WTC11 (cell line): ENCODE data around the gene NEFH. TPM values are rescaled to one million over a fixed set of nuclear protein-coding genes. Genes with fewer than 3 reads are reported as not detected.

Source experiments
- CREM ChIP-seq: sonication (generic); formaldehyde crosslinking; IDR thresholded peaks from 2 replicates; pipeline ENCODE4 v1.8.1; 2022; ENCODE audit warnings: mild to moderate bottlenecking, missing genetic modification reagents, moderate library complexity
- FOXK1 ChIP-seq: sonication (generic); formaldehyde crosslinking; IDR thresholded peaks from 2 replicates; pipeline ENCODE4 v1.8.0; 2022; ENCODE audit warnings: mild to moderate bottlenecking, moderate library complexity, missing genetic modification reagents
- JUN ChIP-seq: sonication (generic); formaldehyde crosslinking; IDR thresholded peaks from 2 replicates; pipeline ENCODE4 v1.8.0; 2023; ENCODE audit warnings: mild to moderate bottlenecking, missing genetic modification reagents
- NFATC4 ChIP-seq: fragments of 250-450 bp; sonication (Bioruptor Pico); IDR thresholded peaks from 2 replicates; pipeline ENCODE4 v1.9.0; 2021; ENCODE audit warnings: mild to moderate bottlenecking
- NFYB ChIP-seq: sonication (generic); formaldehyde crosslinking; conservative IDR thresholded peaks from 2 replicates; pipeline ENCODE4 v1.8.0; 2022; ENCODE audit warnings: low read depth, missing genetic modification reagents
- NR2C2 ChIP-seq: sonication (generic); formaldehyde crosslinking; IDR thresholded peaks from 2 replicates; pipeline ENCODE4 v1.8.0; 2022; ENCODE audit warnings: mild to moderate bottlenecking, missing genetic modification reagents
- NR3C1 ChIP-seq: sonication (generic); formaldehyde crosslinking; conservative IDR thresholded peaks from 2 replicates; pipeline ENCODE4 v1.8.1; 2023; ENCODE audit warnings: low read depth, mild to moderate bottlenecking, missing genetic modification reagents
- RORB ChIP-seq: fragments of 250-450 bp; sonication (Bioruptor Pico); IDR thresholded peaks from 2 replicates; pipeline ENCODE4 v1.9.0; 2021; ENCODE audit warnings: mild to moderate bottlenecking
- SMAD3 ChIP-seq: sonication (generic); formaldehyde crosslinking; IDR thresholded peaks from 2 replicates; pipeline ENCODE4 v1.8.0; 2022; ENCODE audit warnings: missing genetic modification reagents, mild to moderate bottlenecking, borderline replicate concordance
- SMAD4 ChIP-seq: sonication (generic); formaldehyde crosslinking; IDR thresholded peaks from 2 replicates; pipeline ENCODE4 v1.8.0; 2022; ENCODE audit warnings: mild to moderate bottlenecking, missing genetic modification reagents
- SOX15 ChIP-seq: fragments of 250-450 bp; sonication (Bioruptor Pico); IDR thresholded peaks from 2 replicates; pipeline ENCODE4 v1.9.0; 2021; ENCODE audit warnings: mild to moderate bottlenecking
- SP1 ChIP-seq: sonication (generic); formaldehyde crosslinking; conservative IDR thresholded peaks from 2 replicates; pipeline ENCODE4 v1.8.1; 2022; ENCODE audit warnings: missing genetic modification reagents
- TP53 ChIP-seq: sonication (generic); formaldehyde crosslinking; IDR thresholded peaks from 2 replicates; pipeline ENCODE4 v1.8.1; 2023; ENCODE audit warnings: mild to moderate bottlenecking, missing genetic modification reagents
- ZBTB21 ChIP-seq: sonication (generic); formaldehyde crosslinking; IDR thresholded peaks from 2 replicates; pipeline ENCODE4 v1.8.1; 2023; ENCODE audit warnings: mild to moderate bottlenecking, missing genetic modification reagents, borderline replicate concordance
- ZNF232 ChIP-seq: sonication (generic); formaldehyde crosslinking; IDR thresholded peaks from 2 replicates; pipeline ENCODE4 v1.8.0; 2022; ENCODE audit warnings: mild to moderate bottlenecking, missing genetic modification reagents
- total RNA-seq: library from RNA; stranded (reverse); gene quantifications from 3 replicates; pipeline ENCODE4 v1.2.3, GENCODE V29; 2021
- TF ChIP-seq, protein P1 (sequence below): sonication (generic); formaldehyde crosslinking; IDR thresholded peaks from 2 replicates; pipeline ENCODE4 v1.8.0; 2023; ENCODE audit warnings: missing genetic modification reagents, mild to moderate bottlenecking, borderline replicate concordance
- TF ChIP-seq, protein P2 (sequence below): sonication (generic); formaldehyde crosslinking; IDR thresholded peaks from 2 replicates; pipeline ENCODE4 v1.8.1; 2023; ENCODE audit warnings: mild to moderate bottlenecking, missing genetic modification reagents, borderline replicate concordance
- TF ChIP-seq, protein P3 (sequence below): sonication (generic); formaldehyde crosslinking; IDR thresholded peaks from 2 replicates; pipeline ENCODE4 v1.8.1; 2022; ENCODE audit warnings: missing genetic modification reagents, borderline replicate concordance
- TF ChIP-seq, protein P4 (sequence below): sonication (generic); formaldehyde crosslinking; IDR thresholded peaks from 2 replicates; pipeline ENCODE4 v1.8.0; 2022; ENCODE audit warnings: mild to moderate bottlenecking, missing genetic modification reagents
- TF ChIP-seq, protein P5 (sequence below): fragments of 250-450 bp; sonication (Bioruptor Pico); IDR thresholded peaks from 2 replicates; pipeline ENCODE4 v2.1.2; 2022; ENCODE audit warnings: mild to moderate bottlenecking, moderate library complexity
- TF ChIP-seq, protein P6 (sequence below): sonication (generic); formaldehyde crosslinking; IDR thresholded peaks from 2 replicates; pipeline ENCODE4 v1.8.0; 2022; ENCODE audit warnings: missing genetic modification reagents
- TF ChIP-seq, protein P7 (sequence below): sonication (generic); formaldehyde crosslinking; IDR thresholded peaks from 2 replicates; pipeline ENCODE4 v1.8.1; 2023; ENCODE audit warnings: mild to moderate bottlenecking, missing genetic modification reagents, moderate library complexity

The NEFH gene
- total RNA-seq, 1 experiment from 2014 or later: 2.6 TPM

DNA sequence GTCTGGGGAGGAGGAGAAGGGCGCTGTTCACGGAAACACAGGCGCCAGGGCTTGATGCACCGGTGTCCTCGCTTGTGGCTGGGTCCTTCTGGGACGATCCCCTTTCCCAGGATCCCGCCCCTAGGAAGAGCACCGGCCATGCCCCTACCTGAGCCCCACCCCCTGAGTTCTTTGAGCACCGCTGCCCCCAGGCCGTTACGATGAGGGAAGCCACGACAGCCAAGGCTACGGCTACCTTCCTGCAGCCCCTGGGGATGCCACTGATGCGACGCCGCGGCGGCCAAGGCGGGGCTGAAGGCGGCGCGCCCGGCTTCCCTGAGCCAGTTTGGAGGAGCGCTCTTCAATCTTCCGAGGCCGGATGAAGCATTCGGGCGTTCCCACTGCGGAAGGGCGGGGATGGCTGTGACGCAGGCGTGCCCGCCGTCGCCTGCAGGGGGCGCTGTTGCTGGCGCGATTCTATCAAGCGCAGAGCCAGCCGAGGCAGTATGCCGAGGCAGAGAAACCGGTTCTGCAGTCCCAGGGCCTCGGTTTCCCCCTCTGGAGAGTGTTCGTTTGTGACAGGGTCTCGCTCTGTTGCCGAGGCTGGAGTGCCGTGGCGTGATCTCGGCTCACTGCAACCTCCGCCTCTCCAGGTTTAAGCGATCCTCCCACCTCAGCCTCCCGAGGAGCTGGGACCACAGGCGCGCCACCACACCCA, 9.7 kb upstream of the NEFH start (continued):
- TF ChIP-seq, protein P1, sequence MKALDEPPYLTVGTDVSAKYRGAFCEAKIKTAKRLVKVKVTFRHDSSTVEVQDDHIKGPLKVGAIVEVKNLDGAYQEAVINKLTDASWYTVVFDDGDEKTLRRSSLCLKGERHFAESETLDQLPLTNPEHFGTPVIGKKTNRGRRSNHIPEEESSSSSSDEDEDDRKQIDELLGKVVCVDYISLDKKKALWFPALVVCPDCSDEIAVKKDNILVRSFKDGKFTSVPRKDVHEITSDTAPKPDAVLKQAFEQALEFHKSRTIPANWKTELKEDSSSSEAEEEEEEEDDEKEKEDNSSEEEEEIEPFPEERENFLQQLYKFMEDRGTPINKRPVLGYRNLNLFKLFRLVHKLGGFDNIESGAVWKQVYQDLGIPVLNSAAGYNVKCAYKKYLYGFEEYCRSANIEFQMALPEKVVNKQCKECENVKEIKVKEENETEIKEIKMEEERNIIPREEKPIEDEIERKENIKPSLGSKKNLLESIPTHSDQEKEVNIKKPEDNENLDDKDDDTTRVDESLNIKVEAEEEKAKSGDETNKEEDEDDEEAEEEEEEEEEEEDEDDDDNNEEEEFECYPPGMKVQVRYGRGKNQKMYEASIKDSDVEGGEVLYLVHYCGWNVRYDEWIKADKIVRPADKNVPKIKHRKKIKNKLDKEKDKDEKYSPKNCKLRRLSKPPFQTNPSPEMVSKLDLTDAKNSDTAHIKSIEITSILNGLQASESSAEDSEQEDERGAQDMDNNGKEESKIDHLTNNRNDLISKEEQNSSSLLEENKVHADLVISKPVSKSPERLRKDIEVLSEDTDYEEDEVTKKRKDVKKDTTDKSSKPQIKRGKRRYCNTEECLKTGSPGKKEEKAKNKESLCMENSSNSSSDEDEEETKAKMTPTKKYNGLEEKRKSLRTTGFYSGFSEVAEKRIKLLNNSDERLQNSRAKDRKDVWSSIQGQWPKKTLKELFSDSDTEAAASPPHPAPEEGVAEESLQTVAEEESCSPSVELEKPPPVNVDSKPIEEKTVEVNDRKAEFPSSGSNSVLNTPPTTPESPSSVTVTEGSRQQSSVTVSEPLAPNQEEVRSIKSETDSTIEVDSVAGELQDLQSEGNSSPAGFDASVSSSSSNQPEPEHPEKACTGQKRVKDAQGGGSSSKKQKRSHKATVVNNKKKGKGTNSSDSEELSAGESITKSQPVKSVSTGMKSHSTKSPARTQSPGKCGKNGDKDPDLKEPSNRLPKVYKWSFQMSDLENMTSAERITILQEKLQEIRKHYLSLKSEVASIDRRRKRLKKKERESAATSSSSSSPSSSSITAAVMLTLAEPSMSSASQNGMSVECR (CRISPR knock-in tag): peak; percentile 51; the same call in 1 of the 2 replicates
- TF ChIP-seq SP1 (peak; percentile 77), SMAD4 (no peak), JUN (CRISPR knock-in tag) (no peak), TP53 (CRISPR knock-in tag) (no peak), ZNF232 (CRISPR knock-in tag) (0 out of 2 replicates have a peak, but pooled peaks have one; percentile 26), RORB (CRISPR knock-in tag) (no peak), NFYB (CRISPR knock-in tag) (no peak), NR2C2 (CRISPR knock-in tag) (no peak), NR3C1 (CRISPR knock-in tag) (no peak), NFATC4 (CRISPR knock-in tag) (no peak), ZBTB21 (peak; percentile 42; the same call in 1 of the 2 replicates), FOXK1 (0 out of 2 replicates have a peak, but pooled peaks have one; percentile 57), SMAD3 (no peak), CREM (CRISPR knock-in tag) (peak; percentile 88; the same call in 1 of the 2 replicates), SOX15 (no peak)
- TF ChIP-seq, protein P2, sequence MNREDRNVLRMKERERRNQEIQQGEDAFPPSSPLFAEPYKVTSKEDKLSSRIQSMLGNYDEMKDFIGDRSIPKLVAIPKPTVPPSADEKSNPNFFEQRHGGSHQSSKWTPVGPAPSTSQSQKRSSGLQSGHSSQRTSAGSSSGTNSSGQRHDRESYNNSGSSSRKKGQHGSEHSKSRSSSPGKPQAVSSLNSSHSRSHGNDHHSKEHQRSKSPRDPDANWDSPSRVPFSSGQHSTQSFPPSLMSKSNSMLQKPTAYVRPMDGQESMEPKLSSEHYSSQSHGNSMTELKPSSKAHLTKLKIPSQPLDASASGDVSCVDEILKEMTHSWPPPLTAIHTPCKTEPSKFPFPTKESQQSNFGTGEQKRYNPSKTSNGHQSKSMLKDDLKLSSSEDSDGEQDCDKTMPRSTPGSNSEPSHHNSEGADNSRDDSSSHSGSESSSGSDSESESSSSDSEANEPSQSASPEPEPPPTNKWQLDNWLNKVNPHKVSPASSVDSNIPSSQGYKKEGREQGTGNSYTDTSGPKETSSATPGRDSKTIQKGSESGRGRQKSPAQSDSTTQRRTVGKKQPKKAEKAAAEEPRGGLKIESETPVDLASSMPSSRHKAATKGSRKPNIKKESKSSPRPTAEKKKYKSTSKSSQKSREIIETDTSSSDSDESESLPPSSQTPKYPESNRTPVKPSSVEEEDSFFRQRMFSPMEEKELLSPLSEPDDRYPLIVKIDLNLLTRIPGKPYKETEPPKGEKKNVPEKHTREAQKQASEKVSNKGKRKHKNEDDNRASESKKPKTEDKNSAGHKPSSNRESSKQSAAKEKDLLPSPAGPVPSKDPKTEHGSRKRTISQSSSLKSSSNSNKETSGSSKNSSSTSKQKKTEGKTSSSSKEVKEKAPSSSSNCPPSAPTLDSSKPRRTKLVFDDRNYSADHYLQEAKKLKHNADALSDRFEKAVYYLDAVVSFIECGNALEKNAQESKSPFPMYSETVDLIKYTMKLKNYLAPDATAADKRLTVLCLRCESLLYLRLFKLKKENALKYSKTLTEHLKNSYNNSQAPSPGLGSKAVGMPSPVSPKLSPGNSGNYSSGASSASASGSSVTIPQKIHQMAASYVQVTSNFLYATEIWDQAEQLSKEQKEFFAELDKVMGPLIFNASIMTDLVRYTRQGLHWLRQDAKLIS (CRISPR knock-in tag): peak; percentile 55; the same call in 1 of the 2 replicates
- TF ChIP-seq, protein P3, sequence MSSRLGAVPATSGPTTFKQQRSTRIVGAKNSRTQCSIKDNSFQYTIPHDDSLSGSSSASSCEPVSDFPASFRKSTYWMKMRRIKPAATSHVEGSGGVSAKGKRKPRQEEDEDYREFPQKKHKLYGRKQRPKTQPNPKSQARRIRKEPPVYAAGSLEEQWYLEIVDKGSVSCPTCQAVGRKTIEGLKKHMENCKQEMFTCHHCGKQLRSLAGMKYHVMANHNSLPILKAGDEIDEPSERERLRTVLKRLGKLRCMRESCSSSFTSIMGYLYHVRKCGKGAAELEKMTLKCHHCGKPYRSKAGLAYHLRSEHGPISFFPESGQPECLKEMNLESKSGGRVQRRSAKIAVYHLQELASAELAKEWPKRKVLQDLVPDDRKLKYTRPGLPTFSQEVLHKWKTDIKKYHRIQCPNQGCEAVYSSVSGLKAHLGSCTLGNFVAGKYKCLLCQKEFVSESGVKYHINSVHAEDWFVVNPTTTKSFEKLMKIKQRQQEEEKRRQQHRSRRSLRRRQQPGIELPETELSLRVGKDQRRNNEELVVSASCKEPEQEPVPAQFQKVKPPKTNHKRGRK (CRISPR knock-in tag): no peak
- TF ChIP-seq, protein P4, sequence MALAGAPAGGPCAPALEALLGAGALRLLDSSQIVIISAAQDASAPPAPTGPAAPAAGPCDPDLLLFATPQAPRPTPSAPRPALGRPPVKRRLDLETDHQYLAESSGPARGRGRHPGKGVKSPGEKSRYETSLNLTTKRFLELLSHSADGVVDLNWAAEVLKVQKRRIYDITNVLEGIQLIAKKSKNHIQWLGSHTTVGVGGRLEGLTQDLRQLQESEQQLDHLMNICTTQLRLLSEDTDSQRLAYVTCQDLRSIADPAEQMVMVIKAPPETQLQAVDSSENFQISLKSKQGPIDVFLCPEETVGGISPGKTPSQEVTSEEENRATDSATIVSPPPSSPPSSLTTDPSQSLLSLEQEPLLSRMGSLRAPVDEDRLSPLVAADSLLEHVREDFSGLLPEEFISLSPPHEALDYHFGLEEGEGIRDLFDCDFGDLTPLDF (CRISPR knock-in tag): 0 out of 2 replicates have a peak, but pooled peaks have one; percentile 23
- TF ChIP-seq, protein P5, sequence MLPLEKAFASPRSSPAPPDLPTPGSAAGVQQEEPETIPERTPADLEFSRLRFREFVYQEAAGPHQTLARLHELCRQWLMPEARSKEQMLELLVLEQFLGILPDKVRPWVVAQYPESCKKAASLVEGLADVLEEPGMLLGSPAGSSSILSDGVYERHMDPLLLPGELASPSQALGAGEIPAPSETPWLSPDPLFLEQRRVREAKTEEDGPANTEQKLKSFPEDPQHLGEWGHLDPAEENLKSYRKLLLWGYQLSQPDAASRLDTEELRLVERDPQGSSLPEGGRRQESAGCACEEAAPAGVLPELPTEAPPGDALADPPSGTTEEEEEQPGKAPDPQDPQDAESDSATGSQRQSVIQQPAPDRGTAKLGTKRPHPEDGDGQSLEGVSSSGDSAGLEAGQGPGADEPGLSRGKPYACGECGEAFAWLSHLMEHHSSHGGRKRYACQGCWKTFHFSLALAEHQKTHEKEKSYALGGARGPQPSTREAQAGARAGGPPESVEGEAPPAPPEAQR (CRISPR knock-in tag): no peak
- TF ChIP-seq, protein P6, sequence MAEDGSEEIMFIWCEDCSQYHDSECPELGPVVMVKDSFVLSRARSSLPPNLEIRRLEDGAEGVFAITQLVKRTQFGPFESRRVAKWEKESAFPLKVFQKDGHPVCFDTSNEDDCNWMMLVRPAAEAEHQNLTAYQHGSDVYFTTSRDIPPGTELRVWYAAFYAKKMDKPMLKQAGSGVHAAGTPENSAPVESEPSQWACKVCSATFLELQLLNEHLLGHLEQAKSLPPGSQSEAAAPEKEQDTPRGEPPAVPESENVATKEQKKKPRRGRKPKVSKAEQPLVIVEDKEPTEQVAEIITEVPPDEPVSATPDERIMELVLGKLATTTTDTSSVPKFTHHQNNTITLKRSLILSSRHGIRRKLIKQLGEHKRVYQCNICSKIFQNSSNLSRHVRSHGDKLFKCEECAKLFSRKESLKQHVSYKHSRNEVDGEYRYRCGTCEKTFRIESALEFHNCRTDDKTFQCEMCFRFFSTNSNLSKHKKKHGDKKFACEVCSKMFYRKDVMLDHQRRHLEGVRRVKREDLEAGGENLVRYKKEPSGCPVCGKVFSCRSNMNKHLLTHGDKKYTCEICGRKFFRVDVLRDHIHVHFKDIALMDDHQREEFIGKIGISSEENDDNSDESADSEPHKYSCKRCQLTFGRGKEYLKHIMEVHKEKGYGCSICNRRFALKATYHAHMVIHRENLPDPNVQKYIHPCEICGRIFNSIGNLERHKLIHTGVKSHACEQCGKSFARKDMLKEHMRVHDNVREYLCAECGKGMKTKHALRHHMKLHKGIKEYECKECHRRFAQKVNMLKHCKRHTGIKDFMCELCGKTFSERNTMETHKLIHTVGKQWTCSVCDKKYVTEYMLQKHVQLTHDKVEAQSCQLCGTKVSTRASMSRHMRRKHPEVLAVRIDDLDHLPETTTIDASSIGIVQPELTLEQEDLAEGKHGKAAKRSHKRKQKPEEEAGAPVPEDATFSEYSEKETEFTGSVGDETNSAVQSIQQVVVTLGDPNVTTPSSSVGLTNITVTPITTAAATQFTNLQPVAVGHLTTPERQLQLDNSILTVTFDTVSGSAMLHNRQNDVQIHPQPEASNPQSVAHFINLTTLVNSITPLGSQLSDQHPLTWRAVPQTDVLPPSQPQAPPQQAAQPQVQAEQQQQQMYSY: no peak
- TF ChIP-seq, protein P7, sequence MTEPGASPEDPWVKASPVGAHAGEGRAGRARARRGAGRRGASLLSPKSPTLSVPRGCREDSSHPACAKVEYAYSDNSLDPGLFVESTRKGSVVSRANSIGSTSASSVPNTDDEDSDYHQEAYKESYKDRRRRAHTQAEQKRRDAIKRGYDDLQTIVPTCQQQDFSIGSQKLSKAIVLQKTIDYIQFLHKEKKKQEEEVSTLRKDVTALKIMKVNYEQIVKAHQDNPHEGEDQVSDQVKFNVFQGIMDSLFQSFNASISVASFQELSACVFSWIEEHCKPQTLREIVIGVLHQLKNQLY (CRISPR knock-in tag): no peak
